GM18511 (cell line): Measurements from ENCODE around the gene UTS2R.
A peak's percentile ranks its signal among the peaks of the same experiment; 100 is the strongest.
"Not testable (repeated sequence)": the region's sequence is repeated elsewhere in the genome, so short reads cannot be mapped to it uniquely, and the experiment has no call there.

Source experiments
- ATAC-seq: cut with Tn5 transposase; IDR thresholded peaks from one replicate; pipeline ENCODE4 v1.9.1; 2021; ENCODE audit warnings: mild to moderate bottlenecking, moderate library complexity; ENCODE audit not compliant: unreplicated experiment

Gene UTS2R

GRCh38 chr17:82406131-82406671 is 34.6 kb downstream of the UTS2R start:
- ATAC-seq: no peak

GRCh38 chr17:82407255-82407654 is 35.7 kb downstream of the UTS2R start:
- ATAC-seq: no peak

DNA sequence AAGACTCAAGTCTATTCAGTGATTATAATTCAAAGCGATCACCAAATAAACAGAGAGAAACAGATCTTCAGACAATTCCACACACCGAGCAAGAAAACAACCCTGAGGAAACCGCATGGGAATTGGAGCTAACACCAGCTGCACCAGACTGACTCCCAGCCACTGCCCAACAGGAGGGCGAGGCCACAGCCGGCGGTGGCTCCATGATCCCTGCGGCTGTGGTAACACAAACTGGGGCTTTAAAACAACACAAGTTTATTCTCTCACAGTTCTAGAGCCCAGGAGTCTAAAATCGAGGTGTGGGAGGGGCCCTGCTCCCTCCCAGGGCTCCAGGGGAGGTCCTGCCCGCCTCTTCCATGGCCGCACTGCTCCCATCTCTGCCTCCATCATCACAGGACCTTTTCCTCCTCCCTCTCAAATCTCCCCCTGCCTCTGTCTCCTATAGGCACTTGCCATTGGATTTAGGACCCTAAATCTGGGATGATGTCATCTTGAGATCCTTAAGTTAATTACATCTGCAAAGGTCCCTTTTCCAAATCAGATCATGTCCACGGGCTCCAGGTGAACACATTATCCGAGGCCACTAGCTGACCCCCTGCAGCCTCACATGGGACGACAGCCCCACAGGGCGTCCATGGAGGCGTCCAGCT is 36.8 kb downstream of the UTS2R start:
- no peak for ATAC-seq

DNA sequence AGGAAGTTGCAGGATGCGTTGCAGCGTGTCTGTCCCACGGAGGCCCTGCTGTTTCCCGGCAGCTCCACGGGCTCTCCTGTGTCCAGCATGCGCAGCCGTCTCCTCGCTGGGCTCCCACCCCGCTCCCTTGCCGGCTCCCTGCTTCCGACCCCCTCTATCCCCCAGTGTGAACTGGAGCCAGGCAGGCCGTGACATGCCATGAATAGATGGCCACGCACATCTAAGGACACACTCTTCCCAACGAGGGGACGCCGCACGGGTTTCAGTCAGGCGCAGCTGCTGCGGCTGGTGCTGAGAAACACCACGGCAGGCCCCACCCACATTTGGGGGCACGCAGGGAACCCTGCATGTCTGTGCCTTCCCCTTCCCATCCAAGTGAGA is 37.4 kb downstream of the UTS2R start:
- ATAC-seq: no peak

GRCh38 chr17:82410014-82410716 is 38.6 kb downstream of the UTS2R start:
- ATAC-seq: no peak

DNA sequence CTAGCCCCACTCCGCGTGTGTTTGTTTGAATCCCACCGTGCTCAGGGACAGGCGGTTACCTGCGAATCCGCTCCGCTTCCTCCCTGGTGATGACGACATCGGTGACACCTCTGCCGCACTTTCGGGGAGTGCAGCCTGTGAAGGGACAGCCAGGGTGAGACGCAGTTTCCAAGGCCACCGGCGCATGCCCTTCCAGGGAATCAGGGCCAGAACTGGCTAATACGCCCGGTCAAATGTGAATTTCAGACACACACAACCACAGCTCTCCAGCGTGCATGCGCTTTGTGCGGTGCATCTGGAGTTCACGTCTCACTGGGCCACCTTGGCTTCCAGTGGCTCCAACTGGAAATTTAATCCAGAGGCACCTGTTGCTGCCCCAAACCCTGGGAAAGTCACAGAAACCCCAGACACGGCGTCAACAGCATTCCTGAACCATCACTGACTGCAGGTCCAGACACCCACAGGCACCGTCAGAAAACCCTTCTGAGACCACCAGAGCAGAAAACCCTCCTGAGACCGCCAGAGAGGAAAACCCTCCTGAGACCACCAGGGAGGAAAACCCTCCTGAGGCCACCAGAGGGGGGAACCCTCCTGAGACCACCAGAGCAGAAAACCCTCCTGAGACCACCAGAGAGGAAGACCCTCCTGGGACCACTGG is 40.0 kb downstream of the UTS2R start:
- ATAC-seq: no peak

DNA sequence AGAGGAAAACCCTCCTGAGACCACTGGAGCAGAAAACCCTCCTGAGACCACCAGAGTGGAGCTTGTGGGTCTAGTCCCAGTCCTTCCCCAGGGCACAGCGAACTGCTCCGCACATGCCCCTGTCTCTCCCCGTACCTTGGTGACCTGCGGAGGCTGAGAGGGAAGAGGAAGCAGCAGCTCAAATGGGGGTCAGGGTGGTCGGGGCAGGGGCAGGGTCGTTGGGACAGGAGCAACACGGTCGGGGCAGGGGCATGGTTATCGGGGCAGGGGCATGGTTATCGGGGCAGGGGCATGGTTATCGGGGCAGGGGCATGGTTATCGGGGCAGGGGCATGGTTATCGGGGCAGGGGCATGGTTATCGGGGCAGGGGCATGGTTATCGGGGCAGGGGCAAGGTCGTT is 40.5 kb downstream of the UTS2R start:
- ATAC-seq: not testable (repeated sequence)

DNA sequence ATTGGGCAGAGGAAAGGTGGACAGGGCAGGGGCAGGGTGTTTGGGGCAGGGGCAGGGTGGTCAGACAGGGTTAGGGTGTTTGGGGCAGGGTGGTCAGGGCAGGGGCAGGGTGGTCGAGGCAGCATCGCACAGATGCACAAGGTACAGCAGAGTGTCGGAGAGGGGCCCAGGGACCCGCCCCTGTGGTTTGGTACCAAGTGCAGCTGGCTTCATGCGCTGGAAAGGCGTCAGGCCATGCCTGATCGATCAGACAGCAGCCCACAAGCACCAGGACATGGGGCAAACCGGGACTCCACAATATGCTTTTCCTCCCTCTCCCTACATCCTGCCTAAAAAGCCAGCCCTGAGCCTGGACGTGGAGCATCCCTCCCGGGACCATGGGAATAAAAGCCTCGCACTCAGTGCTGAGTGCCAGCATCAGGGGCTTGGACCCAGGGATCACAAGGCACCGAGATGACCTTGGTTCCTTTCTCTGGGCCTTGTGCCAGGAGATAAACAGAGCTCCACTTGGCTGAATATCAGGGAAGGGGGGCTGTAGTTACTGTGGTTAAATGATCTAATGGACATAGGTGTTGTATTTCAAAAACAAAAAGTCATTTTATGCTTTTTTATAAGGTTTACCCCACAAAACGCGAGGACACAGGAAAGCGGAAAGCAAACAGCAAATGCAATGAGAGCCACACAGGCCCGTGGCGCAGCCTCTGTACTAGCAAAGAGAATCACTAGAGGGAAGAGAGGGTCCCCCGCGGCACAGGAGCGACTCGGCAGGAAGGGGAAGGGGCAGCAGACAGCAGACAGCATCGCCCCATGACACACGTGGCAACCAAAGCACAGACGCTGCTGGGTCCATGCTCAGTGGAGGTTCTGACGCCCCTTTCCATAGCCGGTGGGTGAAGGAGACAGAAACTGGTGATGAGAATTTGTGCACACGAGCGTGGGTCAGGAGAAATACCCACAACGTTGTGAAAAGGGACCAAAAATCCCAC is 41.3 kb downstream of the UTS2R start:
- no peak for ATAC-seq

DNA sequence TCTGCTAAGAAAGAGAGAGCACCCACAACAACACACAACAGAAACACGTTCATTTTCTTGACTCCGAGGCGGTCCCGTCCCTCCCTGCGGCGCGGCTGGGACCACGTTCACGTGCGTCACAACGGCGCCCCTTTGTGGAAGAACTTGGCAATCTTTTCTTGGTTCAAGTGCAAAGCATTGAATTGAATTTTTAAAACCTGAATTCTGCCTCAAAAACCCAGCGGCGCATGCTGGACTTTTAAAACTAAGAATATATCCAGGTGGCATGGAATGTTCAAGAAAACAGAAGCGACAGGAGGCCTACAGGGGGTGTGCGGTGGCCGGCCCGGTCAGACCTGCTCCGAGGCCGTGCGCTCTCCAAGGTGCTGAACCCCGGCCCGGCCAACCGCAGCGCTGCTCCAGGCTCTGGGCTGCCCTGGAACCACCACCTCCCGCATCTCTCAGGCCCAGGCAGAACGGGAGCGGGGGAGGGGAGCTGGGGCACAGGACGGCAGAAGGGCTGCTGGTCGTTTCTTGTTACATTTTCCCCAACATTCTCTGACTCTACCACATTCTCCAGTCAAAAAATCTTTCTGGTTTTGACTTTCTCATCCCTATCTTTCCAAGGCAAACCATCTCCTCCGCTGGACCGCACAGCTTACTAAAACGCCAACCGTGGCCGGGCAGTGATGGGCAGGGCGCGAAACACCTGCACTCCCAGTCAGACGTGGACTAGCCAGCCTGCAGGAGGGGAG is 43.1 kb downstream of the UTS2R start:
- no peak for ATAC-seq

GRCh38 chr17:82415336-82415735 is 43.8 kb downstream of the UTS2R start:
- ATAC-seq: no peak

DNA sequence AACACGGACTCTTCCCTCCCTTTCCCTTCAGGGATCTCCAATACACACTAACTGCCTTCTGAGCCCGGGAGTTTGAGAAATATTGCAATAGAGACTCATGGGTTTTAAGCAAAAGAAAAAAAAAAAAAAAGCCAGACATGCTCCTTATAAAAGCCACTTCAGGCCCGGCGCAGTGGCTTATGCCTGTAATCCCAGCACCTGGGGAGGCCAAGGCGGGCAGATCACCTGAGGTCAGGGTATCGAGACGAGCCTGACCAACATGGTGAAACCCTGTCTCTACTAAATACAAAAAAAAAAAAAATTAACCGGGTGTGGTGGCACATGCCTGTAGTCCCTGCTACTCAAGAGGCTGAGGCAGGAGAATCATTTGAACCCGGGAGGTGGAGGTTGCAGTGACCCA is 44.2 kb downstream of the UTS2R start:
- ATAC-seq: no peak

- ATAC-seq: no peak
Measured at GRCh38 chr17:82416264-82416663, 44.7 kb downstream of the UTS2R start.

DNA sequence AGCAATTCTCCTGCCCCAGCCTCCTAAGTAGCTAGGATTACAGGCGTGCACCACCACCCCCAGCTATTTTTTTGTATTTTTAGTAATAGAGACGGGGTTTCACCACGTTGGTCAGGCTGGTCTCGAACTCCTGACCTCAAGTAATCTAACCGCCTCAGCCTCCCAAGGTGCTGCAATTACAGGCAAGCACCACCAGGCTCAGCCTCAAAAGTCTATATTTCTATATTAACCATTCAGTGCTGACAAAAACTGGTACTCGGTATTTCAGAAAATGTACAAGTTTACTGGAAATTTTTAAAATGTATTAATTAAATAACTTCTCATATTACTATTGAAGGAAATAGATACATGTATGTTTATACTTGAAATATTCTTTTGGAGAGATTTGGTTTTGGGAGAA is 45.2 kb downstream of the UTS2R start:
- ATAC-seq: no peak

- peak; percentile 84 for ATAC-seq
Measured at GRCh38 chr17:82418001-82418986, 46.7 kb downstream of the UTS2R start, which contains the start of the genes HEXD and OGFOD3. Gene HEXD (plus strand): TSS chr17:82418347. CDS start chr17:82419800, 1,453 bp downstream. Gene OGFOD3 (minus strand): TSS chr17:82418586. CDS start chr17:82418485, 101 bp downstream.

DNA sequence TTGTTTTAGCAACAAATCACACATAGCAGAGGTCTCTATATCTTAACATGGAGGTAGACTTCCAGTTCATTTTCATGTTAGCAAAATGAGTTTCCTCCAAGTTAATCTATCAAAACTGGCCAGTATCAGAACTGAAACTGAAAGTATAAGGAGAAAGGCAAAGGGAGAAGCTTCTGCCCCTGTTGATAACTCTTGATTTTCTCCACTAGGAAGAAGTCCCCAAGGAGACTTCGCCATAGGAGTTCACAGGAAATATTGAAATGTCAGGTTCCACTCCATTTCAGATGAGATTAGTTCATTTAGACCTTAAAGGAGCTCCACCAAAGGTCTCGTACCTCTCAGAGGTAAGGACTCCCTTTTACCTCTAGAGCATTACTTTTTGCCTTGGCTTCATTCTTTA is 48.0 kb downstream of the UTS2R start:
- ATAC-seq: no peak

- ATAC-seq: no peak
Measured at GRCh38 chr17:82424001-82424862, 52.7 kb downstream of the UTS2R start.

GRCh38 chr17:82424863-82425159 is 53.2 kb downstream of the UTS2R start:
- no peak for ATAC-seq
